Liver (tissue), 9 donors: ENCODE results near the gene AP3M1. TPM values are rescaled to one million over a fixed set of nuclear protein-coding genes. Genes with fewer than 3 reads are reported as not detected.

ENCODE experiments used
- DNase-seq: peaks from one replicate; pipeline ENCODE4 v3.0.0-alpha.2; 2017; ENCODE audit warnings: low spot score
- H3K27ac ChIP-seq, 2 donors: one replicate each; pipeline ENCODE4 v1.7.0; 2013; ENCODE audit warnings: inconsistent platforms in 2 of 2, low read length in 2 of 2, control low read depth in 1 of 2, low read depth in 1 of 2, mild to moderate bottlenecking in 1 of 2
- H3K27me3 ChIP-seq, 4 donors: one replicate each; pipeline versions ENCODE4 v1.6.1 to v1.7.0; 2013; ENCODE audit warnings: low read length in 3 of 4, inconsistent platforms in 1 of 4, mild to moderate bottlenecking in 1 of 4, moderate library complexity in 1 of 4; ENCODE audit not compliant: control insufficient read depth in 4 of 4, insufficient read depth in 4 of 4
- H3K36me3 ChIP-seq, 4 donors: one replicate each; pipeline versions ENCODE4 v1.6.1 to v1.7.0; 2013; ENCODE audit warnings: low read length in 3 of 4, mild to moderate bottlenecking in 3 of 4, low read depth in 1 of 4, moderate library complexity in 1 of 4; ENCODE audit not compliant: control insufficient read depth in 4 of 4, insufficient read depth in 3 of 4
- H3K4me1 ChIP-seq, 4 donors: one replicate each; pipeline versions ENCODE4 v1.6.1 to v1.7.0; 2013; ENCODE audit warnings: low read length in 3 of 4, mild to moderate bottlenecking in 3 of 4, moderate library complexity in 1 of 4; ENCODE audit not compliant: control insufficient read depth in 4 of 4, insufficient read depth in 4 of 4
- H3K4me3 ChIP-seq, 3 donors: one replicate each; pipeline versions ENCODE4 v1.6.1 to v1.7.0; 2013; ENCODE audit warnings: low read length in 3 of 3, control low read depth in 1 of 3, low read depth in 1 of 3, mild to moderate bottlenecking in 1 of 3
- H3K9ac ChIP-seq, 2 donors: one replicate each; pipeline ENCODE4 v1.7.0; 2013; ENCODE audit warnings: low read length in 2 of 2, mild to moderate bottlenecking in 2 of 2, moderate library complexity in 2 of 2, control low read depth in 1 of 2, low read depth in 1 of 2
- H3K9me3 ChIP-seq, 4 donors: one replicate each; pipeline versions ENCODE4 v1.6.1 to v1.7.0; 2013; ENCODE audit warnings: low read length in 3 of 4; ENCODE audit not compliant: control insufficient read depth in 4 of 4
- EGR1 ChIP-seq, 2 donors: IDR thresholded peaks; 2 replicates each; pipeline ENCODE4 v1.6.1; 2016 to 2018; ENCODE audit warnings: antibody characterized with exemption in 2 of 2, low read depth in 2 of 2
- FOXA1 ChIP-seq: IDR thresholded peaks from 2 replicates; pipeline ENCODE4 v1.6.1; 2016; ENCODE audit warnings: antibody characterized with exemption
- FOXA2 ChIP-seq: IDR thresholded peaks from 2 replicates; pipeline ENCODE4 v1.6.1; 2016; ENCODE audit warnings: antibody characterized with exemption
- GABPA ChIP-seq, 2 donors: IDR thresholded peaks in 1 of 2; conservative IDR thresholded peaks in 1 of 2; 2 replicates each; pipeline ENCODE4 v1.6.1; 2016; ENCODE audit warnings: antibody characterized with exemption in 2 of 2, mild to moderate bottlenecking in 1 of 2, moderate library complexity in 1 of 2
- HNF4A ChIP-seq, 2 donors: conservative IDR thresholded peaks; 2 replicates each; pipeline ENCODE4 v1.6.1; 2016; ENCODE audit warnings: antibody characterized with exemption in 2 of 2, mild to moderate bottlenecking in 2 of 2
- HNF4G ChIP-seq: IDR thresholded peaks from 2 replicates; pipeline ENCODE4 v1.6.1; 2016; ENCODE audit warnings: antibody characterized with exemption
- JUND ChIP-seq, 2 donors: IDR thresholded peaks; 2 replicates each; pipeline ENCODE4 v1.6.1; 2016; ENCODE audit warnings: antibody characterized with exemption in 2 of 2
- NR2F2 ChIP-seq: IDR thresholded peaks from 2 replicates; pipeline ENCODE4 v1.6.1; 2016; ENCODE audit warnings: antibody characterized with exemption
- RAD21 ChIP-seq, 2 donors: IDR thresholded peaks; 2 replicates each; pipeline ENCODE4 v1.6.1; 2016; ENCODE audit warnings: antibody characterized with exemption in 2 of 2, mild to moderate bottlenecking in 2 of 2
- RXRA ChIP-seq, 2 donors: IDR thresholded peaks; 2 replicates each; pipeline ENCODE4 v1.6.1; 2017 to 2018; ENCODE audit warnings: antibody characterized with exemption in 2 of 2, mild to moderate bottlenecking in 1 of 2
- SP1 ChIP-seq: IDR thresholded peaks from 2 replicates; pipeline ENCODE4 v1.6.1; 2018; ENCODE audit warnings: antibody characterized with exemption, mild to moderate bottlenecking
- TAF1 ChIP-seq: conservative IDR thresholded peaks from 2 replicates; pipeline ENCODE4 v1.6.1; 2016; ENCODE audit warnings: antibody characterized with exemption, mild to moderate bottlenecking
- YY1 ChIP-seq: IDR thresholded peaks from 2 replicates; pipeline ENCODE4 v1.6.1; 2016; ENCODE audit warnings: antibody characterized with exemption, mild to moderate bottlenecking
- WGBS: extraction: QIAGEN DNeasy Blood & Tissue Kit; methylation state at CpG from one replicate; pipeline ENCODE4 v1.1.7; 2013; 5-methylcytosine and 5-hydroxymethylcytosine counted together
- polyA plus RNA-seq, 2 donors: library from polyadenylated mRNA; stranded (reverse) in 1 of 2; unstranded in 1 of 2; fragments of 200-250 nt in 1 of 2; fragments of >200 nt in 1 of 2; fragmentation: Nextera tagmentation in 1 of 2; extraction: Ambion mirVana in 1 of 2; gene quantifications; one replicate each; pipeline versions ENCODE4 v1.2.1 to v1.2.3, GENCODE V29; 2013 to 2015
- total RNA-seq, 2 donors: library from RNA; depleted of rRNA; stranded (reverse); fragments of >200 nt; gene quantifications; one replicate each; pipeline ENCODE4 v1.2.3, GENCODE V29; 2014
- TF ChIP-seq, protein P1 (sequence below): IDR thresholded peaks from 2 replicates; pipeline ENCODE4 v1.6.1; 2016; ENCODE audit warnings: antibody characterized with exemption, mild to moderate bottlenecking
- TF ChIP-seq, protein P2 (sequence below): IDR thresholded peaks from 2 replicates; pipeline ENCODE4 v1.6.1; 2016; ENCODE audit warnings: antibody characterized with exemption
- TF ChIP-seq, protein P3 (sequence below): fragments of 150-350 bp; IDR thresholded peaks from 2 replicates; pipeline ENCODE4 v1.5.1; 2017; ENCODE audit warnings: improper control_type of control experiment, low read depth, low read length; ENCODE audit not compliant: missing input control
- TF ChIP-seq, protein P4 (sequence below): IDR thresholded peaks from 2 replicates; pipeline ENCODE4 v1.6.1; 2016; ENCODE audit warnings: antibody characterized with exemption
- TF ChIP-seq, protein P5 (sequence below): IDR thresholded peaks from 2 replicates; pipeline ENCODE4 v1.6.1; 2016; ENCODE audit warnings: antibody characterized with exemption
- donor health status: healthy.
- donor health status: healthy.
- donor health status: healthy.
- donor health status: healthy.
- donor health status: healthy.

The AP3M1 gene
- total and polyA plus RNA-seq, 4 donors: 7.5 to 24.8 (median 16.6) TPM

DNA sequence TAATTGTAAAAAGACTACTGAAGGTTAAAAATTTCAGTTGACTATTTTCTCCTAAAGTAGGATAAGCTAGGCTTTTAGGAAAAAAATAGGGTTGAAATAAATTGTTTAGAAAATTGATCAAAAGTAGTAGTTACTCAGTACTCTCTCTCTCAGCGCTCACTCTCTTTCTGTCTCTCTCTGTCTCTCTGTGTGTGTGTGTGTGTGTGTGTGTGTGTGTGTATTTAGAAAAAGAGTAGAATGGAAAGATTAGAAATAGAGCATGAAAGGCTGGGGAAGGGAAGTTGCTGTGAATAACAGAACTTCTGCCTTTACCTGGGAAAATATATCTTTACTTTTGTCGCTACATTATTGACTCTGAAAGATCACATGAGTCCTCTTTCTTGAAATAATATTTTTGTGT is 21.0 kb upstream of the AP3M1 start:
- 82% methylated on average over 2 of the region's 2 CpGs for WGBS
- H3K9ac ChIP-seq: no peak overlapping the region
- no peaks in the 10 kb centered on the region for H3K9me3 ChIP-seq
- no peak overlapping the region for H3K4me3 ChIP-seq
- H3K36me3 ChIP-seq: no peaks in the 10 kb centered on the region
- no peaks in the 10 kb centered on the region for H3K27me3 ChIP-seq
- H3K4me1 ChIP-seq: peaks cover 2 to 19% (median 13%) of the 10 kb centered on the region in 4 donors
- no peak overlapping the region for H3K27ac ChIP-seq
- TF ChIP-seq, protein P1, sequence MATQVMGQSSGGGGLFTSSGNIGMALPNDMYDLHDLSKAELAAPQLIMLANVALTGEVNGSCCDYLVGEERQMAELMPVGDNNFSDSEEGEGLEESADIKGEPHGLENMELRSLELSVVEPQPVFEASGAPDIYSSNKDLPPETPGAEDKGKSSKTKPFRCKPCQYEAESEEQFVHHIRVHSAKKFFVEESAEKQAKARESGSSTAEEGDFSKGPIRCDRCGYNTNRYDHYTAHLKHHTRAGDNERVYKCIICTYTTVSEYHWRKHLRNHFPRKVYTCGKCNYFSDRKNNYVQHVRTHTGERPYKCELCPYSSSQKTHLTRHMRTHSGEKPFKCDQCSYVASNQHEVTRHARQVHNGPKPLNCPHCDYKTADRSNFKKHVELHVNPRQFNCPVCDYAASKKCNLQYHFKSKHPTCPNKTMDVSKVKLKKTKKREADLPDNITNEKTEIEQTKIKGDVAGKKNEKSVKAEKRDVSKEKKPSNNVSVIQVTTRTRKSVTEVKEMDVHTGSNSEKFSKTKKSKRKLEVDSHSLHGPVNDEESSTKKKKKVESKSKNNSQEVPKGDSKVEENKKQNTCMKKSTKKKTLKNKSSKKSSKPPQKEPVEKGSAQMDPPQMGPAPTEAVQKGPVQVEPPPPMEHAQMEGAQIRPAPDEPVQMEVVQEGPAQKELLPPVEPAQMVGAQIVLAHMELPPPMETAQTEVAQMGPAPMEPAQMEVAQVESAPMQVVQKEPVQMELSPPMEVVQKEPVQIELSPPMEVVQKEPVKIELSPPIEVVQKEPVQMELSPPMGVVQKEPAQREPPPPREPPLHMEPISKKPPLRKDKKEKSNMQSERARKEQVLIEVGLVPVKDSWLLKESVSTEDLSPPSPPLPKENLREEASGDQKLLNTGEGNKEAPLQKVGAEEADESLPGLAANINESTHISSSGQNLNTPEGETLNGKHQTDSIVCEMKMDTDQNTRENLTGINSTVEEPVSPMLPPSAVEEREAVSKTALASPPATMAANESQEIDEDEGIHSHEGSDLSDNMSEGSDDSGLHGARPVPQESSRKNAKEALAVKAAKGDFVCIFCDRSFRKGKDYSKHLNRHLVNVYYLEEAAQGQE: no peak
- no peak for TF ChIP-seq NR2F2
- no peak for TF ChIP-seq HNF4G
- TF ChIP-seq, protein P2, sequence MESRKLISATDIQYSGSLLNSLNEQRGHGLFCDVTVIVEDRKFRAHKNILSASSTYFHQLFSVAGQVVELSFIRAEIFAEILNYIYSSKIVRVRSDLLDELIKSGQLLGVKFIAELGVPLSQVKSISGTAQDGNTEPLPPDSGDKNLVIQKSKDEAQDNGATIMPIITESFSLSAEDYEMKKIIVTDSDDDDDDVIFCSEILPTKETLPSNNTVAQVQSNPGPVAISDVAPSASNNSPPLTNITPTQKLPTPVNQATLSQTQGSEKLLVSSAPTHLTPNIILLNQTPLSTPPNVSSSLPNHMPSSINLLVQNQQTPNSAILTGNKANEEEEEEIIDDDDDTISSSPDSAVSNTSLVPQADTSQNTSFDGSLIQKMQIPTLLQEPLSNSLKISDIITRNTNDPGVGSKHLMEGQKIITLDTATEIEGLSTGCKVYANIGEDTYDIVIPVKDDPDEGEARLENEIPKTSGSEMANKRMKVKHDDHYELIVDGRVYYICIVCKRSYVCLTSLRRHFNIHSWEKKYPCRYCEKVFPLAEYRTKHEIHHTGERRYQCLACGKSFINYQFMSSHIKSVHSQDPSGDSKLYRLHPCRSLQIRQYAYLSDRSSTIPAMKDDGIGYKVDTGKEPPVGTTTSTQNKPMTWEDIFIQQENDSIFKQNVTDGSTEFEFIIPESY: no peak
- TF ChIP-seq HNF4A (conservative IDR thresholded peaks at IDR 0.05): no peak
- TF ChIP-seq, protein P3, sequence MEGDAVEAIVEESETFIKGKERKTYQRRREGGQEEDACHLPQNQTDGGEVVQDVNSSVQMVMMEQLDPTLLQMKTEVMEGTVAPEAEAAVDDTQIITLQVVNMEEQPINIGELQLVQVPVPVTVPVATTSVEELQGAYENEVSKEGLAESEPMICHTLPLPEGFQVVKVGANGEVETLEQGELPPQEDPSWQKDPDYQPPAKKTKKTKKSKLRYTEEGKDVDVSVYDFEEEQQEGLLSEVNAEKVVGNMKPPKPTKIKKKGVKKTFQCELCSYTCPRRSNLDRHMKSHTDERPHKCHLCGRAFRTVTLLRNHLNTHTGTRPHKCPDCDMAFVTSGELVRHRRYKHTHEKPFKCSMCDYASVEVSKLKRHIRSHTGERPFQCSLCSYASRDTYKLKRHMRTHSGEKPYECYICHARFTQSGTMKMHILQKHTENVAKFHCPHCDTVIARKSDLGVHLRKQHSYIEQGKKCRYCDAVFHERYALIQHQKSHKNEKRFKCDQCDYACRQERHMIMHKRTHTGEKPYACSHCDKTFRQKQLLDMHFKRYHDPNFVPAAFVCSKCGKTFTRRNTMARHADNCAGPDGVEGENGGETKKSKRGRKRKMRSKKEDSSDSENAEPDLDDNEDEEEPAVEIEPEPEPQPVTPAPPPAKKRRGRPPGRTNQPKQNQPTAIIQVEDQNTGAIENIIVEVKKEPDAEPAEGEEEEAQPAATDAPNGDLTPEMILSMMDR: no peak
- TF ChIP-seq SP1: no peak
- TF ChIP-seq RXRA (IDR thresholded peaks at IDR 0.05): no peak
- no peak for TF ChIP-seq EGR1 (IDR thresholded peaks at IDR 0.05; ENCODE audit: low read depth in 2 of 2)
- TF ChIP-seq FOXA1: no peak
- no peak for TF ChIP-seq JUND (IDR thresholded peaks at IDR 0.05)
- TF ChIP-seq FOXA2: no peak
- TF ChIP-seq, protein P4, sequence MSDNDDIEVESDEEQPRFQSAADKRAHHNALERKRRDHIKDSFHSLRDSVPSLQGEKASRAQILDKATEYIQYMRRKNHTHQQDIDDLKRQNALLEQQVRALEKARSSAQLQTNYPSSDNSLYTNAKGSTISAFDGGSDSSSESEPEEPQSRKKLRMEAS: no peak
- TF ChIP-seq, protein P5, sequence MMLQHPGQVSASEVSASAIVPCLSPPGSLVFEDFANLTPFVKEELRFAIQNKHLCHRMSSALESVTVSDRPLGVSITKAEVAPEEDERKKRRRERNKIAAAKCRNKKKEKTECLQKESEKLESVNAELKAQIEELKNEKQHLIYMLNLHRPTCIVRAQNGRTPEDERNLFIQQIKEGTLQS: no peak
- no peak for DNase-seq

DNA sequence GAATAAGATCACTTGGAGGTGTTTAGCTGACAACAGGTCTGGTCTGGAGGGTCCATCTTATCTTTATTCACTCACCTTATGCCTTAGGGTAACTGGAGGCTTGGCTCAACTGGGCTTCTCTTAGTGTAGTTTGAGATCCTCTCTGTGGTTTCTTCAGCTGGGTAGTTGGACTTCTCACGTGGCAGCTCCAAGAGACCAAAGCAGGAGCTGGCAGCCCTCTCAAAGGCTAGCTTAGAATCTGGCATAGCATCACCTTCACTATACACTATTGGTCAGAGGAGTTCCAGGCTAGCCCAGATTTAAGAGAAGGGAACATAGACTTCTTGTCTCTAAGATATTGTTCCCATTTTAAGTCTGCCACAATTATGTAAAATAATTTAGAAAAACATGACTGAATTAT is 16.8 kb upstream of the AP3M1 start:
- WGBS: 81% methylated on average over 1 of the region's 1 CpG
- Histone ChIP-seq H3K4me3 (no peak overlapping the region), H3K9ac (no peak overlapping the region), H3K36me3 (no peaks in the 10 kb centered on the region), H3K4me1 (no peaks in the 10 kb centered on the region), H3K9me3 (no peaks in the 10 kb centered on the region), H3K27ac (no peak overlapping the region), H3K27me3 (no peaks in the 10 kb centered on the region)
- DNase-seq: no peak
- TF ChIP-seq, protein P5: no peak
- TF ChIP-seq FOXA2 (no peak), RAD21 (IDR thresholded peaks at IDR 0.05) (no peak), EGR1 (IDR thresholded peaks at IDR 0.05; ENCODE audit: low read depth in 2 of 2) (no peak), FOXA1 (no peak), HNF4G (no peak), GABPA (IDR thresholded peaks at IDR 0.05 in 1 of 2, conservative IDR thresholded peaks at IDR 0.05 in 1 of 2) (no peak), JUND (IDR thresholded peaks at IDR 0.05) (no peak), TAF1 (no peak), YY1 (no peak)
- TF ChIP-seq, protein P4: no peak
- TF ChIP-seq, protein P2: no peak
- TF ChIP-seq, protein P3: no peak
